MCF 10A (cell line): Measurements from ENCODE around the gene ANO4. TPM values are rescaled to one million over a fixed set of nuclear protein-coding genes. Genes with fewer than 3 reads are reported as not detected.
A peak's percentile ranks its signal among the peaks of the same experiment; 100 is the strongest.
"Not testable (repeated sequence)": the region's sequence is repeated elsewhere in the genome, so short reads cannot be mapped to it uniquely, and the experiment has no call there.

Source experiments
- BruUV-seq: library from RNA; stranded (reverse); fragments of 400-500 nt; replicated peaks from 2 replicates; lab custom pipeline; 2021; lab: Mats Ljungman, UMichigan
- CTCF ChIA-PET: fragments of 300-600 bp; sonication (Branson Sonifier 250); formaldehyde crosslinking; extraction: SDS; loops from one replicate; lab custom pipeline; 2021; ENCODE audit warnings: antibody characterized with exemption, inconsistent platforms; lab: Yijun Ruan, JAX
- POLR2A ChIA-PET: fragments of 300-600, 350-650 bp; sonication (Branson Sonifier 250); formaldehyde crosslinking; extraction: SDS; loops from one replicate; lab custom pipeline; 2020; ENCODE audit warnings: antibody characterized with exemption, inconsistent platforms; lab: Yijun Ruan, JAX
- DNase-seq: peaks from one replicate; pipeline ENCODE4 v3.0.0-alpha.2; 2018; ENCODE audit not compliant: unreplicated experiment
- H3K27ac Mint-ChIP-seq: one replicate; pipeline ENCODE4 v1.8.0; 2022; ENCODE audit warnings: mild to moderate bottlenecking, low read depth, mixed read lengths; ENCODE audit not compliant: unreplicated experiment
- H3K27me3 Mint-ChIP-seq: one replicate; pipeline ENCODE4 v1.8.0; 2022; ENCODE audit warnings: mixed read lengths; ENCODE audit not compliant: insufficient read depth, unreplicated experiment
- H3K36me3 Mint-ChIP-seq: one replicate; pipeline ENCODE4 v1.8.0; 2022; ENCODE audit warnings: mild to moderate bottlenecking, moderate library complexity, mixed read lengths; ENCODE audit not compliant: insufficient read depth, unreplicated experiment
- H3K4me1 Mint-ChIP-seq: one replicate; pipeline ENCODE4 v1.8.0; 2022; ENCODE audit warnings: mixed read lengths; ENCODE audit not compliant: insufficient read depth, unreplicated experiment
- H3K4me3 Mint-ChIP-seq: one replicate; pipeline ENCODE4 v1.8.0; 2022; ENCODE audit warnings: mild to moderate bottlenecking, moderate library complexity, mixed read lengths; ENCODE audit not compliant: unreplicated experiment
- H3K9me3 Mint-ChIP-seq: one replicate; pipeline ENCODE4 v1.8.0; 2022; ENCODE audit warnings: mixed read lengths; ENCODE audit not compliant: unreplicated experiment
- intact Hi-C: fragments of 100-400 bp; cut with micrococcal nuclease; formaldehyde crosslinking; loops from 2 replicates; pipeline ENCODE4 v1.14.1; 2022
- total RNA-seq: library from RNA; stranded (reverse); gene quantifications from 2 replicates; pipeline ENCODE4 v1.2.3, GENCODE V29; 2022
- TF ChIP-seq, protein P1 (sequence below): fragments of 200-600 bp; IDR thresholded peaks from one replicate; pipeline ENCODE4 v1.8.0; 2022; ENCODE audit warnings: antibody characterized with exemption, mild to moderate bottlenecking; ENCODE audit not compliant: unreplicated experiment

Gene ANO4
- total RNA-seq, 1 experiment from 2014 or later: 0.91 TPM

DNA sequence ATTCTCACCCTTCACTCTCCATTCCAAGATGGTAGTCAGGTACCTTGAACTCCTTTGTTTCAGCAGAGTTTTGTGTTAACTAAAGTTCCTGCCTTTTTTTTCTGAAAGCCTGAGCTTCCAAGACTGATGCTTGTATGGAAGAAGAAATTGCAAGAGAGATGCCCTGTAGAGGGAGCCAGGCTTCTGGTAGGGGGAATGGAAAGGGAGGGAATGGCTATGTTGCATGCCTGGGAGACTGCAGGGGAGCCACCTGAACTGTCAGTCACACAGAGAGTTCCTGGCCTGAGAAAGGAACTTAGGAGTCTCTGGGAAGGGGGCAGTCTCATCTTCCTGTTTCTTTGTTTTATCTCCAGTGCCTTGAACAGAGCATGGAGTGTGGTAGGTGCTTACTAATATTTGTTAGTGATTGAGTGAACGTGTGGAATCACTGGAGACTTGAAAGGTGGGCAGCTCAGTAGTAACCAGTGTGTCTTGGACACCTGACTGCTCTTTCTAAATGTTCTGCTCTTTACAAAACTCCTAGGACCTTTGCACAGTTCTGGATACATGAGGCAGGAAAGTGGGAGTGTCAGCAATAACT, 132.2 kb downstream of the ANO4 start:
- Mint-ChIP-seq H3K36me3 (no peaks in the 10 kb centered on the region), H3K9me3 (no peaks in the 10 kb centered on the region), H3K4me1 (peaks cover 13% of the 10 kb centered on the region), H3K27me3 (no peaks in the 10 kb centered on the region), H3K4me3 (no peak overlapping the region), H3K27ac (no peak overlapping the region)
- POLR2A ChIA-PET: interaction anchor here (0.6 kb wide), 1 partner anchor 195 kb away, joined by 3 read pairs; no protein-coding TSS in a partner anchor
- peak; percentile 54 for DNase-seq
- TF ChIP-seq, protein P1, sequence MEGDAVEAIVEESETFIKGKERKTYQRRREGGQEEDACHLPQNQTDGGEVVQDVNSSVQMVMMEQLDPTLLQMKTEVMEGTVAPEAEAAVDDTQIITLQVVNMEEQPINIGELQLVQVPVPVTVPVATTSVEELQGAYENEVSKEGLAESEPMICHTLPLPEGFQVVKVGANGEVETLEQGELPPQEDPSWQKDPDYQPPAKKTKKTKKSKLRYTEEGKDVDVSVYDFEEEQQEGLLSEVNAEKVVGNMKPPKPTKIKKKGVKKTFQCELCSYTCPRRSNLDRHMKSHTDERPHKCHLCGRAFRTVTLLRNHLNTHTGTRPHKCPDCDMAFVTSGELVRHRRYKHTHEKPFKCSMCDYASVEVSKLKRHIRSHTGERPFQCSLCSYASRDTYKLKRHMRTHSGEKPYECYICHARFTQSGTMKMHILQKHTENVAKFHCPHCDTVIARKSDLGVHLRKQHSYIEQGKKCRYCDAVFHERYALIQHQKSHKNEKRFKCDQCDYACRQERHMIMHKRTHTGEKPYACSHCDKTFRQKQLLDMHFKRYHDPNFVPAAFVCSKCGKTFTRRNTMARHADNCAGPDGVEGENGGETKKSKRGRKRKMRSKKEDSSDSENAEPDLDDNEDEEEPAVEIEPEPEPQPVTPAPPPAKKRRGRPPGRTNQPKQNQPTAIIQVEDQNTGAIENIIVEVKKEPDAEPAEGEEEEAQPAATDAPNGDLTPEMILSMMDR: peak; percentile 36
- CTCF ChIA-PET: interaction anchor here (0.7 kb wide), 2 partner anchors 8 to 556 kb away, joined by 3 to 4 read pairs; no protein-coding TSS in a partner anchor
- no TSS peak for BruUV-seq
- intact Hi-C loops: loop anchor here (1.0 to 5.0 kb wide), 2 partner anchors 356 to 397 kb away; partner anchors contain the start of gene UTP20

- ChIA-PET CTCF (no interaction called here), POLR2A (interaction anchor here (0.8 kb wide), 1 partner anchor 180 kb away, joined by 5 read pairs; no protein-coding TSS in a partner anchor)
- intact Hi-C loops: loop anchor here (5.0 kb wide), 1 partner anchor 354 kb away; the partner anchor contains the start of gene UTP20
- peak; percentile 51 for DNase-seq
- Mint-ChIP-seq H3K4me1 (peaks cover 13% of the 10 kb centered on the region), H3K36me3 (no peaks in the 10 kb centered on the region), H3K27me3 (no peaks in the 10 kb centered on the region), H3K9me3 (no peaks in the 10 kb centered on the region), H3K27ac (no peak overlapping the region), H3K4me3 (no peak overlapping the region)
- no TSS peak for BruUV-seq
- TF ChIP-seq, protein P1: no peak
These were observed 133.2 kb downstream of the ANO4 start for GRCh38 chr12:100927826-100928225.

- Mint-ChIP-seq H3K27me3 (no peaks in the 10 kb centered on the region), H3K4me1 (peaks cover 11% of the 10 kb centered on the region), H3K36me3 (no peaks in the 10 kb centered on the region), H3K4me3 (no peak overlapping the region), H3K9me3 (no peaks in the 10 kb centered on the region), H3K27ac (no peak overlapping the region)
- BruUV-seq: no TSS peak
- POLR2A ChIA-PET: no interaction called here
- TF ChIP-seq, protein P1: no peak
- CTCF ChIA-PET: no interaction called here
- DNase-seq: no peak
- intact Hi-C loops: no loop called here
These were observed 138.0 kb downstream of the ANO4 start for GRCh38 chr12:100932571-100932970.

DNA sequence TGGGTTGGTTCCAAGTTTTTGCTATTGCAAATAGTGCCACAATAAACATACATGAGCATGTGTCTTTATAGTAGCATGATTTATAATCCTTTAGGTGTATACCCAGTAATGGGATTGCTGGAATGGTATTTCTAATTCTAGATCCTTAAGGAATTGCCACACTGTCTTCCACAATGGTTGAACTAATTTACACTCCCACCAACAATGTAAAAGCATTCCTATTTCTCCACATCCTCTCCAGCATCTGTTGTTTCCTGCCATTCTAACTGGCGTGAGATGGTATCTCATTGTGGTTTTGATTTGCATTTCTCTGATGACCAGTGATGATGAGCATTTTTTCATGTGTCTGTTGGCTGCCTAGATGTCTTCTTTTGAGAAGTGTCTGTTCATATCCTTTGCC, 139.0 kb downstream of the ANO4 start:
- H3K9me3 Mint-ChIP-seq, POLR2A ChIA-PET, CTCF ChIA-PET, DNase-seq, BruUV-seq, intact Hi-C loops, H3K4me1 Mint-ChIP-seq, H3K27me3 Mint-ChIP-seq, H3K4me3 Mint-ChIP-seq, H3K36me3 Mint-ChIP-seq, H3K27ac Mint-ChIP-seq: not testable (repeated sequence)
